Suprapubic skin (tissue), 4 donors: ENCODE measurements around the gene PLBD2. TPM values are rescaled to one million over a fixed set of nuclear protein-coding genes. Genes with fewer than 3 reads are reported as not detected.

Source experiments
- DNase-seq, 2 donors: peaks; one replicate each; pipeline ENCODE4 v3.0.0-alpha.2; 2019; ENCODE audit warnings: low spot score in 2 of 2
- H3K27ac ChIP-seq: fragments of 200-600 bp; sonication (generic); one replicate; pipeline ENCODE4 v1.5.1; 2019
- H3K27me3 ChIP-seq: fragments of 200-600 bp; sonication (generic); one replicate; pipeline ENCODE4 v1.5.1; 2019
- H3K36me3 ChIP-seq: fragments of 200-600 bp; sonication (generic); one replicate; pipeline ENCODE4 v1.5.1; 2019
- H3K4me1 ChIP-seq: fragments of 200-600 bp; sonication (generic); one replicate; pipeline ENCODE4 v1.5.1; 2019
- H3K4me3 ChIP-seq: fragments of 200-600 bp; sonication (generic); one replicate; pipeline ENCODE4 v1.5.1; 2019; ENCODE audit warnings: mild to moderate bottlenecking
- H3K9me3 ChIP-seq: fragments of 200-600 bp; sonication (generic); one replicate; pipeline ENCODE4 v1.5.1; 2019
- EP300 ChIP-seq: sonication (generic); formaldehyde crosslinking; IDR thresholded peaks from one replicate; pipeline ENCODE4 v1.6.1; 2017; ENCODE audit warnings: antibody characterized with exemption
- POLR2A ChIP-seq, 2 donors: fragments of 450-650 bp; IDR thresholded peaks; one replicate each; pipeline ENCODE4 v1.6.1; 2017; ENCODE audit warnings: antibody characterized with exemption in 2 of 2, mild to moderate bottlenecking in 2 of 2, moderate library complexity in 2 of 2
- POLR2AphosphoS5 ChIP-seq, 3 donors: sonication (generic); formaldehyde crosslinking; IDR thresholded peaks; one replicate each; pipeline ENCODE4 v1.6.1; 2017; ENCODE audit warnings: antibody characterized with exemption in 3 of 3
- WGBS: methylation state at CpG from one replicate; pipeline ENCODE4 v1.1.5; 2018; 5-methylcytosine and 5-hydroxymethylcytosine counted together
- total RNA-seq, 4 donors: library from RNA; depleted of rRNA; stranded (reverse); fragments of >200 nt; gene quantifications; one replicate each; pipeline ENCODE4 v1.1.0, GENCODE V29; 2016
- TF ChIP-seq, protein P1 (sequence below), 2 donors: fragments of 200-600 bp in 1 of 2; fragments of 450-650 bp in 1 of 2; sonication (generic) in 1 of 2; IDR thresholded peaks; one replicate each; pipeline ENCODE4 v1.5.1; 2016 to 2019; ENCODE audit warnings: antibody characterized with exemption in 2 of 2, mild to moderate bottlenecking in 1 of 2, moderate library complexity in 1 of 2

The PLBD2 gene
- total RNA-seq, 4 donors from 2014 or later: 22.2 to 29.2 (median 27.3) TPM

DNA sequence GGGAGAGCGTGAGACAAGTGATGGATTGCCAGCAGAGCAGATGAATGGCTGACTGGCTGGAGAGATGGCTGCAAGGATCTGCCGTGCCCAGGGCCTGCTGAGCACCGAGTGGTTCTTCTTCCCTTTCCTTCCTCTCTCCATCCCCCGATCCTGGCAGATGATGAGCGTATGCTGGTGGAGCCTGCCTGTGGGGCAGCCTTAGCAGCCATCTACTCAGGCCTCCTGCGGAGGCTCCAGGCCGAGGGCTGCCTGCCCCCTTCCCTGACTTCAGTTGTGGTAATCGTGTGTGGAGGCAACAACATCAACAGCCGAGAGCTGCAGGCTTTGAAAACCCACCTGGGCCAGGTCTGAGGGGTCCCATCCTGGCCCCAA lies 79.3 kb downstream of the PLBD2 start:
- no peak for DNase-seq
- Histone ChIP-seq H3K36me3 (no peaks in the 10 kb centered on the region), H3K27ac (no peak overlapping the region), H3K9me3 (no peaks in the 10 kb centered on the region), H3K4me3 (no peak overlapping the region), H3K27me3 (peaks cover 33% of the 10 kb centered on the region), H3K4me1 (no peaks in the 10 kb centered on the region)
- TF ChIP-seq EP300 (no peak), POLR2A (IDR thresholded peaks at IDR 0.05) (no peak), POLR2AphosphoS5 (IDR thresholded peaks at IDR 0.05) (no peak)
- TF ChIP-seq, protein P1, sequence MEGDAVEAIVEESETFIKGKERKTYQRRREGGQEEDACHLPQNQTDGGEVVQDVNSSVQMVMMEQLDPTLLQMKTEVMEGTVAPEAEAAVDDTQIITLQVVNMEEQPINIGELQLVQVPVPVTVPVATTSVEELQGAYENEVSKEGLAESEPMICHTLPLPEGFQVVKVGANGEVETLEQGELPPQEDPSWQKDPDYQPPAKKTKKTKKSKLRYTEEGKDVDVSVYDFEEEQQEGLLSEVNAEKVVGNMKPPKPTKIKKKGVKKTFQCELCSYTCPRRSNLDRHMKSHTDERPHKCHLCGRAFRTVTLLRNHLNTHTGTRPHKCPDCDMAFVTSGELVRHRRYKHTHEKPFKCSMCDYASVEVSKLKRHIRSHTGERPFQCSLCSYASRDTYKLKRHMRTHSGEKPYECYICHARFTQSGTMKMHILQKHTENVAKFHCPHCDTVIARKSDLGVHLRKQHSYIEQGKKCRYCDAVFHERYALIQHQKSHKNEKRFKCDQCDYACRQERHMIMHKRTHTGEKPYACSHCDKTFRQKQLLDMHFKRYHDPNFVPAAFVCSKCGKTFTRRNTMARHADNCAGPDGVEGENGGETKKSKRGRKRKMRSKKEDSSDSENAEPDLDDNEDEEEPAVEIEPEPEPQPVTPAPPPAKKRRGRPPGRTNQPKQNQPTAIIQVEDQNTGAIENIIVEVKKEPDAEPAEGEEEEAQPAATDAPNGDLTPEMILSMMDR (IDR thresholded peaks at IDR 0.05): no peak
- 59% methylated on average over 7 of the region's 9 CpGs for WGBS

DNA sequence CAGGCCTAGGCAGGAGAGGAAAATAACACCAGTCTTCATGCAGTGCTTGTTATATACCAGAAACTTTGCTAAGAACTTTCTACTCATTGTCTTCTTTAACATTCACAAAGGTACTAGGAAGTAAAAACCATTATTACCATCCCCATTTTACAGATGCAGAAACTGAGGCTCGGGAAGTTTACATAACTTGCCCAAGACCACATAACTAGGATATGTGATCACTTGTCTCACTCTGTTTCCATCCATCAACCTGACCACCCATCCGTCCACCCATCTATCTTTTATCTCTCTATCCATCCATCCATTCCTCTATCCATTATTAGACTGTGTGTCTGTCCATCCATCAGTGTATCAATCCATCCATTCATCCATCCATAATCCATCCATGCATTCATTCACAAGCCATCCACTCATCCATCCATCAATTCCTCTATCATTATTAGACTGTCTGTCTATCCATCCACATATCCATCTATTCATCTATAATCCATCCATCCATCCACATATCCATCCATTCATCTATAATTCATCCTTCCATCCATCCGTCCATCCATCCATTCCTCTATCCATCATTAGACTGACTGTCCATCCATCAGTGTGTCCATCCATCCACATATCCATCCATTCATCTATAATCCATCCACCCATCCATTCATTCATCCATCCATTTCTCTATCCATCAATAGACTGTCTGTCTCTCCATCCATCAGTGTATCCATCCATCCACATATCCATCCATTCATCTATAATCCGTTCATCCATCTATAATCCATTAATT lies 80.3 kb downstream of the PLBD2 start:
- Histone ChIP-seq H3K36me3 (no peaks in the 10 kb centered on the region), H3K27me3 (peaks cover 41% of the 10 kb centered on the region), H3K4me3 (no peak overlapping the region), H3K4me1 (no peaks in the 10 kb centered on the region), H3K27ac (no peak overlapping the region), H3K9me3 (no peaks in the 10 kb centered on the region)
- whole genome bisulfite sequencing: 86% methylated on average over 4 of the region's 4 CpGs
- DNase-seq: no peak
- TF ChIP-seq POLR2AphosphoS5 (IDR thresholded peaks at IDR 0.05) (no peak), POLR2A (IDR thresholded peaks at IDR 0.05) (no peak), EP300 (no peak)
- TF ChIP-seq, protein P1 (IDR thresholded peaks at IDR 0.05): no peak

DNA sequence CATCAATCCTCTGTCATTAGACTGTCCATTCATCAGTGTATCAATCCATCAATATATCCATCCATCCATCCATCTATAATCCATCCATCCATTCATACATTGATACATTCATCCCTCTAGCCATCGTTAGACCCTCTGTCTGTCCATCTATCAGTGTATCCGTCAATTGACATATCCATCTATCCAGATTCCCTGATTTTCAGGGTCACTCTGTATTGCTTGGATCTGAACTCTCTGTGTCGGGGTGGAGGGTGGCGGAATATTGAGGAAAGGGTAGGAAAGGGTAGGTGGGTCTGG lies 80.9 kb downstream of the PLBD2 start:
- no peak for DNase-seq
- WGBS: 46% methylated on average over 4 of the region's 4 CpGs
- TF ChIP-seq EP300 (no peak), POLR2A (IDR thresholded peaks at IDR 0.05) (no peak), POLR2AphosphoS5 (IDR thresholded peaks at IDR 0.05) (no peak)
- TF ChIP-seq, protein P1 (IDR thresholded peaks at IDR 0.05): no peak
- H3K4me3 ChIP-seq: no peak overlapping the region
- no peaks in the 10 kb centered on the region for H3K36me3 ChIP-seq
- peaks cover 46% of the 10 kb centered on the region for H3K27me3 ChIP-seq
- no peaks in the 10 kb centered on the region for H3K4me1 ChIP-seq
- H3K9me3 ChIP-seq: no peaks in the 10 kb centered on the region
- no peak overlapping the region for H3K27ac ChIP-seq

DNA sequence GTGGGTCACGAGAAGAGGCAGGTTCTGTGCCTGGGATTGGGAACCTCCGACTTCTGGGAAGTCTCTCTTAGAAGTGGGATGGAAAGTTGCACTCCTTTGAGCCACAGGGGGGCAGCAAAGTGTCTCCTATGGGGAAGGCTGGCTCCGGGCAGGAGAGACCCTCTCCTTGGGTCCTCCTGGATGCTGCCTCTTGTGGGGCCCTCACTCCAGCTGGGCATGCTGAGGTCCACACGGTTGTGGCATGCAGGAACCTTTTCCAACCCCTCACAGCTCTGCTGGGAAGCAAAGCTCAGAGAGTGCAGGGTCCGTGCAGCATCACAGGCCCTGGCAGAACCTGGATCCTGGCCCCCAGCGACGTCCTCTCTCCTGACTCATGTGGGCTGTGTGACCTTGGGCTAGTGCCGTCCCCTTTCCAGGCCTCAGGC lies 81.2 kb downstream of the PLBD2 start:
- Histone ChIP-seq H3K27ac (no peak overlapping the region), H3K27me3 (peaks cover 47% of the 10 kb centered on the region), H3K36me3 (no peaks in the 10 kb centered on the region), H3K4me1 (no peaks in the 10 kb centered on the region), H3K4me3 (no peak overlapping the region), H3K9me3 (no peaks in the 10 kb centered on the region)
- DNase-seq: no peak
- TF ChIP-seq, protein P1 (IDR thresholded peaks at IDR 0.05): peak in 1 of 2 donors; percentile 22
- no peak for TF ChIP-seq POLR2A (IDR thresholded peaks at IDR 0.05)
- WGBS: 46% methylated on average over 7 of the region's 8 CpGs

DNA sequence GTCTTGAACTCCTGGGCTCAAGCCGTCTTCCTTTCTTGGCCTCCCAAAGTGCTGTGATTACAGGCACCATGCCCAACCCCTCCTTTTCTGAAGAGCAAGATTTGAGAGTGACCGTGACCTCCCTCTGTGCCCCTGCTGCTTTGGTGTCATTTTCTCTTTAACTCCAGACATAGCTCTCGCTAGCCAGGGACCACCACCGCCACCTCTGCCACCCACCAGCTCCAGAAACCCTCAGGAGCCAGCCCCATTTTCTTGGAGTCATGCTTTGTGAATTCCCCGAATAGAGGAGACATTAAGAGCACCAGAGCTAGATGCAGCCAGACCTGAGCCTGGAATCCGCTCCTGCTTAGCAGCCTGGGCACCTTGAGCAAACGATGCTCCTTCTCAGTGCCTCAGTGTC lies 81.9 kb downstream of the PLBD2 start:
- Histone ChIP-seq H3K9me3 (no peaks in the 10 kb centered on the region), H3K4me3 (no peak overlapping the region), H3K27ac (no peak overlapping the region), H3K36me3 (no peaks in the 10 kb centered on the region), H3K27me3 (peaks cover 51% of the 10 kb centered on the region), H3K4me1 (no peaks in the 10 kb centered on the region)
- 74% methylated on average over 7 of the region's 7 CpGs for WGBS
- DNase-seq: no peak
- TF ChIP-seq EP300 (no peak), POLR2A (IDR thresholded peaks at IDR 0.05) (no peak), POLR2AphosphoS5 (IDR thresholded peaks at IDR 0.05) (no peak)
- TF ChIP-seq, protein P1 (IDR thresholded peaks at IDR 0.05): no peak

Other genes with a start within 250 kb of the PLBD2 start
- 10 to 100 TPM; 19.8 to 39.0 (median 32.5) TPM for gene RASAL1, start 222.8 kb upstream of the PLBD2 start, total RNA-seq
- gene CFAP73, start 208.9 kb upstream of the PLBD2 start, total RNA-seq: 1 to 10 TPM; 1.0 to 2.6 (median 2.0) TPM
- 10 to 100 TPM; 53.9 to 71.8 (median 63.9) TPM for gene DDX54, start 173.1 kb upstream of the PLBD2 start, total RNA-seq
- gene RITA1, start 172.9 kb upstream of the PLBD2 start, total RNA-seq: 10 to 100 TPM; 14.7 to 21.7 (median 16.9) TPM
- 10 to 100 TPM; 15.5 to 74.1 (median 35.6) TPM for gene TPCN1, start 137.1 kb upstream of the PLBD2 start, total RNA-seq
- 10 to 100 TPM; 29.1 to 70.2 (median 34.9) TPM for gene SLC8B1, start 23.5 kb upstream of the PLBD2 start, total RNA-seq
- 1 to 10 TPM in 1 of 4 donors, not detected in 3; 2.7 TPM for gene SDS, start 45.3 kb downstream of the PLBD2 start, total RNA-seq
- gene SDSL, start 63.8 kb downstream of the PLBD2 start, total RNA-seq: 1 to 10 TPM in 2 of 4 donors, under 1 TPM in 1, not detected in 1; 0.56 to 2.2 (median 1.2) TPM
- not detected for gene LHX5, start 113.3 kb downstream of the PLBD2 start, total RNA-seq